Prostate gland (tissue), 2 donors: ENCODE results near the gene LTF. TPM values are rescaled to one million over a fixed set of nuclear protein-coding genes. Genes with fewer than 3 reads are reported as not detected.

ENCODE experiments used
- DNase-seq: peaks from one replicate; pipeline ENCODE4 v3.0.0-alpha.2; 2019; ENCODE audit warnings: low spot score
- H3K27ac ChIP-seq, 2 donors: fragments of 200-600 bp; sonication (generic); 2 replicates each; pipeline ENCODE4 v1.5.1; 2017 to 2019
- H3K27me3 ChIP-seq: fragments of 200-600 bp; sonication (generic); replicated peaks from 2 replicates; pipeline ENCODE4 v1.5.1; 2019; ENCODE audit not compliant: insufficient read depth
- H3K36me3 ChIP-seq, 2 donors: fragments of 200-600 bp; sonication (generic); 1 replicate in 1 of 2; 2 replicates in 1 of 2; pipeline versions ENCODE4 v1.5.1 to v1.8.1; 2017 to 2019
- H3K4me1 ChIP-seq: fragments of 200-600 bp; sonication (generic); replicated peaks from 2 replicates; pipeline ENCODE4 v1.5.1; 2019
- H3K4me3 ChIP-seq, 2 donors: fragments of 200-600 bp; sonication (generic); 2 replicates each; pipeline ENCODE4 v1.5.1; 2017 to 2019
- H3K9me3 ChIP-seq: fragments of 200-600 bp; sonication (generic); 2 replicates; pipeline ENCODE4 v1.5.1; 2017
- CTCF ChIP-seq, 4 experiments: fragments of 200-600 bp in 2 of 4; fragments of 450-650 bp in 2 of 4; sonication (generic) in 2 of 4; IDR thresholded peaks; 1 replicate in 3 of 4; 2 replicates in 1 of 4; pipeline ENCODE4 v1.5.1; 2016 to 2019; ENCODE audit warnings: antibody characterized with exemption in 4 of 4, mild to moderate bottlenecking in 2 of 4, moderate library complexity in 2 of 4
- POLR2A ChIP-seq: fragments of 450-650 bp; IDR thresholded peaks from one replicate; pipeline ENCODE4 v1.6.1; 2016; ENCODE audit warnings: antibody characterized with exemption, mild to moderate bottlenecking
- POLR2AphosphoS5 ChIP-seq: sonication (generic); formaldehyde crosslinking; IDR thresholded peaks from one replicate; pipeline ENCODE4 v1.6.1; 2017; ENCODE audit warnings: antibody characterized with exemption
- WGBS: methylation state at CpG from one replicate; pipeline ENCODE4 v1.1.5; 2018; 5-methylcytosine and 5-hydroxymethylcytosine counted together
- intact Hi-C: fragments of 100-400 bp; cut with DNase I; formaldehyde crosslinking; loops from one replicate; pipeline ENCODE4 v1.14.2; 2022
- total RNA-seq, 2 donors: library from RNA; depleted of rRNA; stranded (reverse); fragments of >200 nt; gene quantifications; one replicate each; pipeline ENCODE4 v1.1.0, GENCODE V29; 2016

LTF gene
- total RNA-seq, 2 donors from 2014 or later = 22.6 to 130 TPM

GRCh38 chr3:46466273-46466672 lies 1.6 kb upstream of the LTF start:
- intact Hi-C loops = no loop called here
- Histone ChIP-seq H3K4me1 (no peaks in the 10 kb centered on the region), H3K36me3 (no peaks in the 10 kb centered on the region), H3K27me3 (peaks cover 7% of the 10 kb centered on the region), H3K9me3 (no peaks in the 10 kb centered on the region), H3K27ac (no peak overlapping the region), H3K4me3 (no peak overlapping the region)
- no peak for DNase-seq
- TF ChIP-seq POLR2AphosphoS5 = no peak
- no peak for TF ChIP-seq CTCF (IDR thresholded peaks at IDR 0.05)
- TF ChIP-seq POLR2A = no peak

DNA sequence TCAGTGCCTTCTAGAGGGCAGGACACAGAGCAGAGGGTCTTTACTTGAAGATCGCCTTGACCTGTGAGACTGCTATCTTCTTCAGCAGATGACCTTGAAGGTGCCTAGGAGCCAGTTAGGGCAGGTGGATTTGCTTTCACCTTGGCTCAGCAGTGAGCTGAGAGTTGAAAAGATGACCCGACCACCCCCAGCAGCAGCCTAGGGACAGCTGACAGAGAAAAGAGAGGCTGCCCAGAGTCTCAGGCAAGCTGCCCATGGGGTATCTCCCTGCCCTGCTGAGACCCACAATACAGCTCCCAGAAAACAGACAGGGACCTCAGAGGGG lies 453 bp upstream of the LTF start:
- 51% methylated on average over 2 of the region's 2 CpGs for WGBS
- no peak overlapping the region for H3K4me3 ChIP-seq

DNA sequence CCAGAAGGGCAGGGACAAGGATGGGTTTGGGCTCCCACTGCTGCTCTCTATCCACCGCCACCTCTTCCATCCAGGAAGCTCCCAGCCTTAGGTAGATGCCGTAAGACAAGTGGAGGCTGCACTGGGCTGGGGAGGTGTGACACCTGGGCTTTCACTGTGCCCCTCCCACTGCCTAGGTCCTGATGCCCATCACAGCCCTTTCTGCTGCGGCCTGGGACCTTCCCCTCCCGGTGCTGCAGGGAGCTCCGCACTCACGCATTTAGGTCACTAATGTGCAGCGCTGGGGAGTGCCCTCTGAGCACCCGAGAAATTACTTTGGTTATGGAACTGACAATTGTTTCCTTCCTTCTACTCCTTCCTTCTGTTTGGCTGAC lies 850 bp downstream of the LTF start:
- 87% methylated on average over 8 of the region's 8 CpGs for WGBS
- Histone ChIP-seq H3K27me3 (peaks cover 7% of the 10 kb centered on the region), H3K36me3 (no peaks in the 10 kb centered on the region), H3K9me3 (no peaks in the 10 kb centered on the region), H3K27ac (no peak overlapping the region), H3K4me1 (no peaks in the 10 kb centered on the region), H3K4me3 (no peak overlapping the region)
- TF ChIP-seq POLR2A (no peak), POLR2AphosphoS5 (no peak), CTCF (IDR thresholded peaks at IDR 0.05) (no peak)
- intact Hi-C loops = no loop called here
- no peak for DNase-seq

More for the DNA sequence above, 453 bp upstream of the LTF start:
- H3K36me3 ChIP-seq = no peaks in the 10 kb centered on the region
- intact Hi-C loops = no loop called here
- no peaks in the 10 kb centered on the region for H3K4me1 ChIP-seq
- peaks cover 7% of the 10 kb centered on the region for H3K27me3 ChIP-seq
- TF ChIP-seq POLR2A (no peak), CTCF (IDR thresholded peaks at IDR 0.05) (no peak)
- DNase-seq = no peak
- no peaks in the 10 kb centered on the region for H3K9me3 ChIP-seq
- no peak overlapping the region for H3K27ac ChIP-seq

DNA sequence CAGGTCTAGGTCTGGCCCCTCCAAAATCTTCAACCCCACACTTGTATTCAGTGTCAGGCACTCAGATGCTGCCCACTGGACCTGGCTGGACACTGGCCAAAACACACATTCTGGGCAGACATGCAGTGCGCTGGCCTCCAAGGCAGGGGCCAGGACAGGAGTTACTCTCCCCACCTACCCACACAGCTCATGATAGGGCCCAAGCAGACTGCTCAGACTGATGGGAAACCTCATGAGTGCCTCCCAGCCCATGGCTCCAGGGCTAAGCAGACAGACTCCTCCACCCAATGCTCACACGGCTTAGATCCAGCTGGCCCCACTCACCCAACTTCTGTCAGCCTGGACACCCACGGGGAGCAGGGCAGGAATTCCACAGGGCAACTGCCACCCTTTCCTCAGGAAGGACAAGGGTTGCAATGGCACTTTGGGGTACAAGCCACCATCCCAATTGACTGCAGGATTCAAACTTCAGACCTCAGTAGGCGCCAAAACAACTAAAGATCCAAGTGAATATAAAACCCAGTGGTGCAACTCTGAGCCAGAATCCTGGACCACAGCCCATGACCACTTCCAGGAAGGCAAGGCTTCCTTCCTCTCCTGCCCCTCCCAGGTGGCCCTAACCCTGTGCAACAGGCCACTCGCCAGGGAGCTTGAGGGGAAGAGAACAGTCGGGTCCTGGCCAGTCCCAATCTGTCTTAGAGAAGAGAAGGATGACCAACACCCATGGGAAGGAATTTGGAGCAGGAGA lies 1.4 kb downstream of the LTF start:
- Histone ChIP-seq H3K27me3 (peaks cover 7% of the 10 kb centered on the region), H3K4me1 (no peaks in the 10 kb centered on the region), H3K27ac (no peak overlapping the region), H3K9me3 (no peaks in the 10 kb centered on the region), H3K4me3 (no peak overlapping the region), H3K36me3 (no peaks in the 10 kb centered on the region)
- intact Hi-C loops = no loop called here
- DNase-seq = no peak
- WGBS = 80% methylated on average over 6 of the region's 6 CpGs
- TF ChIP-seq POLR2AphosphoS5 (no peak), CTCF (IDR thresholded peaks at IDR 0.05) (no peak), POLR2A (no peak)

- DNase-seq = no peak
- Histone ChIP-seq H3K27me3 (peaks cover 7% of the 10 kb centered on the region), H3K4me3 (no peak overlapping the region), H3K4me1 (no peaks in the 10 kb centered on the region), H3K27ac (no peak overlapping the region), H3K36me3 (no peaks in the 10 kb centered on the region), H3K9me3 (no peaks in the 10 kb centered on the region)
- 73% methylated on average over 3 of the region's 3 CpGs for WGBS
- intact Hi-C loops = no loop called here
- TF ChIP-seq POLR2AphosphoS5 = no peak
- TF ChIP-seq CTCF (IDR thresholded peaks at IDR 0.05) = no peak
- TF ChIP-seq POLR2A = no peak
These were observed 2.2 kb downstream of the LTF start for GRCh38 chr3:46462511-46462910.
